Measurements from ENCODE around the gene IL15RA.

- TF ChIP-seq CTCF (IDR thresholded peaks at IDR 0.05; ENCODE audit: low read depth, low read length): no peak
- TF ChIP-seq EZH2phosphoT487 (IDR thresholded peaks at IDR 0.05; ENCODE audit: low read depth): no peak
Measured at GRCh38 chr10:5944389-5945189, 32.8 kb downstream of the IL15RA start.
